ENCODE results near the gene PDZD2.

The PDZD2 gene

GRCh38 chr5:32158679-32158975 lies 519.7 kb downstream of the PDZD2 start:
- no peak overlapping the region for H3K4me3 ChIP-seq (ENCODE audit: low read depth in 1 of 2, low read length in 1 of 2)
- H3K36me3 ChIP-seq, result peaks cover 12% of the 10 kb centered on the region
- H3K9me3 ChIP-seq, result no peaks in the 10 kb centered on the region
- H3K27ac ChIP-seq, result no peak overlapping the region
- no peak for TF ChIP-seq CTCF (IDR thresholded peaks at IDR 0.05)
- H3K27me3 ChIP-seq, result no peaks in the 10 kb centered on the region
- no peaks in the 10 kb centered on the region for H3K4me1 ChIP-seq (ENCODE audit: control insufficient read depth in 1 of 2, insufficient read depth in 1 of 2, low read depth in 1 of 2, low read length in 1 of 2)

- no peak for TF ChIP-seq CTCF (IDR thresholded peaks at IDR 0.05)
- Histone ChIP-seq H3K9me3 (no peaks in the 10 kb centered on the region), H3K4me3 (ENCODE audit: low read depth in 1 of 2, low read length in 1 of 2) (no peak overlapping the region), H3K27ac (no peak overlapping the region), H3K27me3 (no peaks in the 10 kb centered on the region), H3K4me1 (ENCODE audit: control insufficient read depth in 1 of 2, insufficient read depth in 1 of 2, low read depth in 1 of 2, low read length in 1 of 2) (no peaks in the 10 kb centered on the region), H3K36me3 (peaks cover 12% of the 10 kb centered on the region)
These were observed 520.6 kb downstream of the PDZD2 start for GRCh38 chr5:32159328-32160072.

- peaks cover 3 to 5% of the 10 kb centered on the region in 2 experiments for H3K4me1 ChIP-seq (ENCODE audit: control insufficient read depth in 1 of 2, insufficient read depth in 1 of 2, low read depth in 1 of 2, low read length in 1 of 2)
- H3K9me3 ChIP-seq, result no peaks in the 10 kb centered on the region
- H3K27ac ChIP-seq, result no peak overlapping the region
- H3K36me3 ChIP-seq, result peaks cover 12% of the 10 kb centered on the region
- no peak overlapping the region for H3K4me3 ChIP-seq (ENCODE audit: low read depth in 1 of 2, low read length in 1 of 2)
- H3K27me3 ChIP-seq, result no peaks in the 10 kb centered on the region
- no peak for TF ChIP-seq CTCF (IDR thresholded peaks at IDR 0.05)
These were observed 521.3 kb downstream of the PDZD2 start for GRCh38 chr5:32160228-32160627.

Measured in neutrophil (primary cell).